IPS DF 19.7 (cell line): ENCODE measurements around the gene TENT5C.

Experiments
- DNase-seq: peaks from one replicate; pipeline ENCODE4 v3.0.0-alpha.2; 2013; ENCODE audit warnings: low read depth, low spot score

TENT5C gene

GRCh38 chr1:117634631-117635030 lies 28.8 kb downstream of the TENT5C start:
- no peak for DNase-seq

DNA sequence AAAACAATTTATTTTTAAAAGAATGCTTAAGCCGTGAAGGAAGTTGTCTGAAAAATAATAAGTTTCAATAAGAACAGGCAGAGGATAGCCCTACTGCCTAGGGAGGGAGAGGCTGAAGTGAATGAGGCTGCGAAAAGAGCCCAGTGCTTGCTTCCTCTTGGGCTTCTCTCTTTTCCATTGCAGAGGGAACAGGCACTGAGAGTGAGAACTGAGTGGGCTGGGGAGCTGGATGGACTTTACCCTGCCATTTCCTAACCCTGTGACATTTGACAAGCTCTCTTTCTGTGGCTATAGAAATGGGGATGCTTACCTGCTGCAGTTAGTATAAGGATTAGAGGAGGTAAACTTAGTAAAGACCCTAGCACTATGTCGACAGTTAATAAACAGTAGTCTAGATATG lies 30.0 kb downstream of the TENT5C start:
- no peak for DNase-seq

GRCh38 chr1:117636637-117637425 lies 31.0 kb downstream of the TENT5C start:
- no peak for DNase-seq

- no peak for DNase-seq
Measured at GRCh38 chr1:117638141-117638540, 32.3 kb downstream of the TENT5C start.

DNA sequence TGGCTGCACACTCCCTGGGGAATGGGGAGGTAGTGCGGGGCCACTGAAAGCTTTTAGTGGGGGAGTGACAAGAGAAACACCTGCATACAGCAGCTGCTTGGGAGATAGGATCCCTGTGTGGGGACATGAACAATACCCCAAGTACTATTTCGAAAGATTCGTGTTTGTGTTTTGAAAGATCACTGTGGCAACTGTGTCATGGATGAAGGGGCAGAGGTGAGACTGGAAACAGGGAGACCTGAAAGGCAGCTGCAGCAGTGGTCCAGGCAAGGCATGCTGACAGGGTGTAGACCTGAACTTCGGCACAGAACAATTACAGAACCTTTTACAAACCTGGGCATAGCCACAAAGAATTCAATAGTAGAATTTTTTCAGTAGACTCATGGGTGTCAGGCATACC lies 32.9 kb downstream of the TENT5C start:
- DNase-seq, result no peak

DNA sequence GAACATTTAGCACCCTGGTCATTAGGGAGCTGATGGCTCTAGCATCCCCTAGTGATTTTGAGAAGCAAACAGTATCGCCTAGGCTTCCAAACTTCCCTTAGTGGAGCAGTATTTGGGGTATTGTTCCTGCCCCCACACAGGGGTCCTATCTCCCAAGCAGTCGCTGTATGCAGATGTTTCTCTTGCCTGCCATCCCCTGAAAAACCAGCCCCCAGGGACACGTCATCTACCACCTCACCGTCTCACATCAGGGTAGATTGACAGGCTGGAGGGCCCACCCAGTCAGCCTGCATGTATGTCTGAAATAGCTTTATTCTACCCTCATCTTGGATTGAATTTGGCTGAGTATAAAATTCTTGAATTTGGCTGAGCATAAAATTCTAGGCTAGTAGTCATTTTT lies 33.9 kb downstream of the TENT5C start:
- no peak for DNase-seq

DNA sequence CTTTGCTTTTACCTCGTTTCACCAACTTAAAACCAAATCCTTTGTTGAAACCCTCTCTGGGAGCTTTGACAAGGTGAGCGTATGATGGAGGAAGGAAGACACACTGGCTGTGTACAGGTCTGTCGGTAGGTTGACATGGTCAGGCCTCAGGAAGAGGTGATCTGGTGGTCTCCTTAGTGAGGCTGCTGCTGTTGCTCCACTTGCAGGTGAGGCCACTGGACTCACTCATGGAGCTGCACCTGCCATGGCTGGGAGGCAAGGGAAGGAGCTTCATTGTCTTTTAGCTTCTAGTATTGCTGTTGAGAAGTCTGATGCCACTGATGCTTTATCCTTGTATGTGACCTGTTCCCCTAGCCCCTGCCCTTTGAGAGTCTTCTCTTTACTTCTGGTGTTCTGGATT lies 35.7 kb downstream of the TENT5C start:
- no peak for DNase-seq

DNA sequence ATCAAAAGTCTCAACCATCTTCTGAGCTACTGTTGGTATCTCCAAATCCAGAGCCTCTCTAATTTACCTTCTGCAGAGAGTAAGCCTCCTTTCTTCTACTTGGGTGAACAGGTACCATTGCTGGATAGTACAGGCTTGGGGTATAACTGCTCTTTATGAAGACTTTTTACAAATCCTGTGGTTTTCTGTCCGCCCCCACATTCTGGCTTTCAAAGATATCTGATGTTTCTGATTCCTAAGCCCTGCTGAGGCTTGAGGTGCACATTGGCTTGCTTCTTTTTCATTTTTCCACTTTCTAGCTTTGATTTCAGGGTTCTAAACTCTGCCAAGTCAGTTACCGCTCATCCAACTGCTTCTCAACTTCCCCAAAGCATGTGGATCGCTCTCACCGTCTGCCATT lies 37.1 kb downstream of the TENT5C start:
- no peak for DNase-seq

DNA sequence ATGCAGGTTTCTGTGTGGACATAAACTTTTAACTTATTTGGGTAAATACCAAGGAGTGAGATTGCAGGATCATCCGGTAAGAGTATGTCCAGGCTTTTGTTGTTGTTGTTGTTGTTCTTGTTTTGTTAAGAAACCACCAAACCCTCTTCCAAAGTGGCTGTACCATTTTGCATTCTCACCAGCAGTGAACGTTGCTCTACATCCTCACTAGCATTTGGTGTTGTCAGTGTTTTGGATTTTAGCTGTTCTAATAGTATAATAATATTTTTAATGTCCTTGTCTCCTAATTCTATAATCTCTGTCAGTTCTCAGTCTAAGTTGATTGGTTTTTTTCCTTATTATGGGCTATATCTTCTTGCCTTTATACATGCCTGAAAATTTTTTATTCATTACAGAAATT lies 37.8 kb downstream of the TENT5C start:
- DNase-seq, result no peak

DNA sequence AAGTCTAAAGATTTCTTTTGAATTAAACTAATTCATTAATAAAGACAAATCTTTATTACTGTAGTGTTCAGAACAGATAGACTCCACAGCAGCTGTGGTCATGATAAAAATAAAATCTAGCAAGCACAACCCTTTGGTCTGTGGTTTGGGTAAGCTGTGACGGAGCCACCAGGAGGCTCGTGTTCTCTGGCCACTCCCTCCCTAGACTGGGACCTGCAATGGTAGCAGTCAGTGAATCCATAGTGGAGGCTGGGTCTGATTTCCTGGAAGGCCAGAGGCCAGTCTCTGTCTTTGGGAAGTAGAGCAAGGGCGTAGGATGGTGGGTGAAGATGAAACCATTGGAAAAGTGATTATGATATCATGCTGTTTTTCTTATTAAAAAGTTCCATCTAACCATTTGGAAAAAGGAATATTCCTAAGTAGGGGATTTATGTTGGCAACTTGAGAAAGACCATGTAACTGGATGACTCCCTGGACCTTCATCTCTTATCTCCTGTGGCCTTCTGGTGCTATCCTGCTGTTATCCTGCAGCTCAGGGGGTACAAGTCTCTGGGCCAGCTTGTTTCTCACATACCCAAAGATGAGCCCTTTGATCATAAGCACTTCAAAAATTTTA lies 39.0 kb downstream of the TENT5C start:
- no peak for DNase-seq

DNA sequence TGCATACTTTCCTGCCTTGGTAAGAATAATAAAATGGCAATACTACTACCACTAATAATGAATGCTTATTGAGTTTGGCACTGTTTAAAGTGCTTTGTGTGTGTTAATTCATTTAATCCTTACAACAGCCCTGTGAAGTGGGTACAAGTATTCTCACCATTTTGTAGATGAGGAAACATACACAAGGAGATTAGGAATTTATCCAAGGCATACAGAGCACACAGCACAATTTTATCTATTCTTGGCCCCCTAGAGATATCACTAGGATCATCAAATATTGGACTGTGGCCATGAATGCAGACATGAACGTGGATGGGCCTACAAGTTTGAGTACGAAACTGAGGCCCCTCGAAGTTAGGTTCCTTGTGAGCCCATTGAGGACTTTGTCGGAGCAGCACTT lies 39.5 kb downstream of the TENT5C start:
- DNase-seq, result no peak

GRCh38 chr1:117646007-117646811 lies 40.4 kb downstream of the TENT5C start:
- DNase-seq, result no peak

GRCh38 chr1:117646956-117647355 lies 41.1 kb downstream of the TENT5C start:
- no peak for DNase-seq

DNA sequence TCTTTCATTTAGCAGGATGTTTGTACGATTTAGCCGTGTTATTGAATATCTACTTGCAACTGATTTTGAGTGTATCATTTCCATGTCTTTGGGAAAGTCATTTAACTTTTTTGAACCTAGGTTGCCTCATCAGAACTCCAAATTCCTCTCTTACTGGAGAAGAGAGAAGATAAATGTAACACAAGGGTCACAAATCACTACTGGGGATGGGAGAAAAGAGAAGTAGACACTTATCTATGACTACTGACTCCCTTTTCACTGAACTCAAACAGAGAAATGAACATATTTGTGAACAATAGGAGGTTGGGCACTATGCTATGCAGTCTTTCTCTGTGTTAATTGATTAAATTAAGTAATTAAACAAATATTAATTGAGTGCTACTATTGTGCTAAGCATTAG lies 42.2 kb downstream of the TENT5C start:
- DNase-seq, result no peak

GRCh38 chr1:117650840-117651568 lies 45.2 kb downstream of the TENT5C start:
- DNase-seq, result no peak

DNA sequence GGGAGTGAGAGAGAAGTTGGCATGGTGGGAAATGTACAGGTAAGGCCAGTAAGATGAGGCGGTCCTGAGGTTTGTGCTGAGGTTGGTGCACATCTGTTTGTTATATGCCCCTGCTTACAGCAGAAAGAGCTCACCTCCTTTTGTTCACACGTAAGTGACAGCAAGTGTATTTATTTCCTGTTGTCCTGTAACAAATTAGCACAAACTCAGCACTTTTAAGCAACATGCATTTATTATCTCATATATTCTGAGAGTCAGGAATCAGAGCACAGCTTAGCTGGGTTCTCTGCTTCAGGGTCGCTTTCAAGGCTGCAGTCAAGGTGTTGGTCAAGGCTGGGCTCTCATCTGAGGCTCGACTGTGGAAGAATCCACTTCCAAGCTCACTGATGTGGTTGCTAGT lies 45.8 kb downstream of the TENT5C start:
- no peak for DNase-seq

GRCh38 chr1:117652421-117652820 lies 46.6 kb downstream of the TENT5C start:
- no peak for DNase-seq

DNA sequence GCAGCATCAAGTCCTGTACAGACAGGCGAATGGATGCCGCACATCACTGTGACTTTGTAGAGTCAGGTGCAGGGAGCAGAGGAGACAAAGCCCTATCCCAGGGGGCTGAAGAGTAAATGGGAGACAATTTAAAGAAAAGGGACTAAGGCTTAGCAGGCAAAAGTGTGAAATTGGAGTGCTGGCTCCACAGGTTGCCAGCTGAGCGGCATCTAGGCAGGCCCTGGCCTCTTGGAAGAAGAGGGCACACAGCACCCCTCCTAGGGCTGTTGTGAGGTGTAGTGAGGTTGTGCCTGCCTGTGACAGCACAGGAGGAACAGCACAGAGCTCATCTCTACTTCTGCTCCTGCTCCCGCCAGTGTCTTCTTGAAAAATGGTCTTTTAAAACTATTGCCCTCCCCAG lies 47.3 kb downstream of the TENT5C start:
- no peak for DNase-seq

GRCh38 chr1:117653732-117654492 lies 48.1 kb downstream of the TENT5C start:
- DNase-seq, result no peak

- DNase-seq, result no peak
Measured at GRCh38 chr1:117654493-117655219, 48.8 kb downstream of the TENT5C start.

DNA sequence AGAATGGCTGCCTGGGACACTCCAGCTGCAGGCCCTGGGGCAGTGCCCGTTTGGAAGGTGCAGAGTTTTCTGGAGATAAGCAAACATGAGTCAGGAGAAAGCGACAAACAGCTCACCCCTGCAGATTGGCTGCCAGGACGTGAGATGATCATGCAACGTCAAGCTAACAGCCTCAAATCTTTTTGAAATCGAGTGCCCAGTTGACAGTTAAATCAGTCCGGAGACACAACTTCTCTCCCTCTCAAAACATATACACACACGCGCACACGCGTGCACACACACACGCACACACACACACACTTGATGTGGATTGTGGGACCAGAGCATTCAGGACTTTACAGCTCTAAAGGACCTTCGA lies 49.4 kb downstream of the TENT5C start:
- DNase-seq, result no peak
